HepG2 (cell line): Measurements from ENCODE around the gene OSM. TPM values are rescaled to one million over a fixed set of nuclear protein-coding genes. Genes with fewer than 3 reads are reported as not detected.

Experiments
- ATAC-seq: fragments of 200-7000 bp; cut with Tn5 transposase; 3 replicates; pipeline ENCODE4 v1.9.1; 2020; ENCODE audit warnings: mild to moderate bottlenecking, moderate library complexity
- BruUV-seq: library from RNA; stranded (reverse); fragments of 400-500 nt; replicated peaks from 2 replicates; lab custom pipeline; 2021; lab: Mats Ljungman, UMichigan
- CTCF ChIA-PET: fragments of 300-600 bp; formaldehyde crosslinking; extraction: SDS; loops from one replicate; lab custom pipeline; 2021; ENCODE audit warnings: low total read pairs, inconsistent platforms, low intra/inter-chr PET ratio; lab: Yijun Ruan, JAX
- POLR2A ChIA-PET: fragments of 350-600 bp; sonication (Branson Sonifier 250); formaldehyde crosslinking; loops from one replicate; lab custom pipeline; 2020; ENCODE audit warnings: antibody characterized with exemption, inconsistent platforms; lab: Yijun Ruan, JAX
- DNase-seq: peaks from one replicate; pipeline ENCODE4 v3.0.0-alpha.2; 2015; ENCODE audit warnings: low spot score
- FAIRE-seq: peaks from 3 replicates; lab custom pipeline; 2011; peaks lifted over from hg19 to GRCh38; lab: Jason Lieb, UNC
- H2AFZ ChIP-seq: one replicate; pipeline ENCODE4 v1.6.1; 2011; ENCODE audit warnings: low read length, inconsistent platforms
- H3K27ac ChIP-seq: fragments of 300-600 bp; 3 replicates; pipeline ENCODE4 v1.8.0; 2011; ENCODE audit warnings: mixed run types, mild to moderate bottlenecking, mixed read lengths, low read length, inconsistent platforms; ENCODE audit not compliant: insufficient read depth; ENCODE audit errors: extremely low read length
- H3K27me3 ChIP-seq, 2 experiments: fragments of 200-600 bp in 1 of 2; 2 replicates in 1 of 2; 3 replicates in 1 of 2; pipeline versions ENCODE4 v1.6.0 to v1.8.0; 2011; ENCODE audit warnings: low read length in 2 of 2, mild to moderate bottlenecking in 2 of 2, moderate library complexity in 2 of 2, inconsistent platforms in 1 of 2; ENCODE audit not compliant: insufficient read depth in 2 of 2, control insufficient read depth in 1 of 2
- H3K36me3 ChIP-seq, 2 experiments: fragments of 200-600 bp in 1 of 2; replicated peaks in 1 of 2; 2 replicates in 1 of 2; 3 replicates in 1 of 2; pipeline versions ENCODE4 v1.5.1 to v1.8.0; 2011; ENCODE audit warnings: low read length in 2 of 2, inconsistent platforms in 1 of 2; ENCODE audit not compliant: insufficient read depth in 2 of 2, control insufficient read depth in 1 of 2
- H3K4me1 ChIP-seq: 2 replicates; pipeline ENCODE4 v1.5.1; 2012; ENCODE audit warnings: low read length, inconsistent platforms; ENCODE audit not compliant: insufficient read depth
- H3K4me2 ChIP-seq: 2 replicates; pipeline ENCODE4 v1.6.0; 2011; ENCODE audit warnings: low read depth, low read length, inconsistent platforms
- H3K4me3 ChIP-seq, 3 experiments: fragments of 200-600 bp in 1 of 3; sonication (generic), shearing (Covaris generic) in 1 of 3; replicated peaks in 1 of 3; 2 replicates each; pipeline ENCODE4 v1.5.1; 2011 to 2016; ENCODE audit warnings: low read length in 3 of 3, inconsistent platforms in 2 of 3, low read depth in 2 of 3, mild to moderate bottlenecking in 2 of 3, control low read depth in 1 of 3, mixed read lengths in 1 of 3; ENCODE audit not compliant: insufficient read depth in 1 of 3
- H3K79me2 ChIP-seq: one replicate; pipeline ENCODE4 v1.6.1; 2011; ENCODE audit warnings: low read length, inconsistent platforms; ENCODE audit not compliant: insufficient read depth
- H3K9ac ChIP-seq: 2 replicates; pipeline ENCODE4 v1.6.0; 2011; ENCODE audit warnings: mild to moderate bottlenecking, low read depth, low read length, inconsistent platforms; ENCODE audit not compliant: insufficient read depth
- H3K9me3 ChIP-seq: 2 replicates; pipeline ENCODE4 v1.5.1; 2012; ENCODE audit warnings: mild to moderate bottlenecking, low read length
- H4K20me1 ChIP-seq: 2 replicates; pipeline ENCODE4 v1.6.0; 2011; ENCODE audit warnings: inconsistent platforms, mild to moderate bottlenecking, low read length, moderate library complexity; ENCODE audit not compliant: insufficient read depth
- ELF4 ChIP-seq: sonication (generic); formaldehyde crosslinking; IDR thresholded peaks from 2 replicates; pipeline ENCODE4 v1.5.0; 2020; ENCODE audit warnings: missing genetic modification reagents, mild to moderate bottlenecking, moderate library complexity, borderline replicate concordance
- HOXA3 ChIP-seq: sonication (generic); formaldehyde crosslinking; IDR thresholded peaks from 2 replicates; pipeline ENCODE4 v1.5.0; 2020; ENCODE audit warnings: missing genetic modification reagents
- MED8 ChIP-seq: sonication (generic); formaldehyde crosslinking; IDR thresholded peaks from 2 replicates; pipeline ENCODE4 v1.8.1; 2023; ENCODE audit warnings: mild to moderate bottlenecking, missing genetic modification reagents; ENCODE audit not compliant: insufficient replicate concordance
- NFKBIZ ChIP-seq: IDR thresholded peaks from 2 replicates; pipeline ENCODE4 v1.6.1; 2018; ENCODE audit warnings: missing genetic modification reagents, missing compliant biosample characterization
- RFX3 ChIP-seq: IDR thresholded peaks from 2 replicates; pipeline ENCODE4 v1.6.1; 2016; ENCODE audit warnings: missing biosample characterization, missing genetic modification reagents
- ZNF251 ChIP-seq: sonication (generic); formaldehyde crosslinking; IDR thresholded peaks from 2 replicates; pipeline ENCODE4 v1.9.0; 2021; ENCODE audit warnings: mild to moderate bottlenecking, missing genetic modification reagents
- ZNF274 ChIP-seq: sonication (generic); formaldehyde crosslinking; IDR thresholded peaks from 2 replicates; pipeline ENCODE4 v1.5.1; 2020; ENCODE audit warnings: mild to moderate bottlenecking, missing genetic modification reagents
- ZNF30 ChIP-seq: sonication (generic); formaldehyde crosslinking; IDR thresholded peaks from 2 replicates; pipeline ENCODE4 v1.5.0; 2020; ENCODE audit warnings: mild to moderate bottlenecking, missing genetic modification reagents
- ZNF501 ChIP-seq: sonication (generic); formaldehyde crosslinking; IDR thresholded peaks from 2 replicates; pipeline ENCODE4 v1.5.1; 2020; ENCODE audit warnings: mild to moderate bottlenecking, moderate library complexity, missing genetic modification reagents
- ZNF512 ChIP-seq: sonication (generic); formaldehyde crosslinking; IDR thresholded peaks from 2 replicates; pipeline ENCODE4 v1.4.0; 2020; ENCODE audit warnings: mild to moderate bottlenecking, missing genetic modification reagents
- ZNF557 ChIP-seq: sonication (generic); formaldehyde crosslinking; IDR thresholded peaks from 2 replicates; pipeline ENCODE4 v1.4.0; 2020; ENCODE audit warnings: missing genetic modification reagents
- ZNF766 ChIP-seq: sonication (generic); formaldehyde crosslinking; IDR thresholded peaks from 2 replicates; pipeline ENCODE4 v1.5.0; 2020; ENCODE audit warnings: missing genetic modification reagents, borderline replicate concordance
- WGBS: methylation state at CpG from one replicate; pipeline ENCODE4 v1.1.6; 2017; ENCODE audit warnings: low lambda C conversion rate; 5-methylcytosine and 5-hydroxymethylcytosine counted together
- in situ Hi-C: cut with HindIII; loops from 2 replicates; pipeline ENCODE4 v1.10.0; 2017; ENCODE audit warnings: low pct_unique_long_range_greater_than_20kb; ENCODE audit not compliant: extremely low pct_ligation_motif_present
- intact Hi-C: fragments of 100-400 bp; cut with micrococcal nuclease; formaldehyde crosslinking; loops from one replicate; pipeline ENCODE4 v1.10.0; 2022; ENCODE audit not compliant: unreplicated experiment
- polyA plus RNA-seq, 8 experiments: library from polyadenylated mRNA; depleted of rRNA in 3 of 8; stranded (reverse) in 7 of 8; unstranded in 1 of 8; fragments of >200 nt; fragmentation: Illumina TruSeq in 4 of 8; extraction: Trizol in 4 of 8; gene quantifications; 2 replicates each; pipeline versions ENCODE4 v1.2.1 to v1.2.3, GENCODE V29; 2011 to 2016; ENCODE audit warnings: low read depth in 4 of 8, missing spikeins in 1 of 8, mixed read lengths in 1 of 8; ENCODE audit not compliant: insufficient read depth in 1 of 8
- total RNA-seq, 5 experiments: library from RNA; depleted of rRNA; stranded (reverse); fragments of >200 nt; fragmentation: Illumina TruSeq; extraction: Trizol; gene quantifications; 2 replicates each; pipeline ENCODE4 v1.2.3, GENCODE V29; 2016; ENCODE audit warnings: low read depth in 1 of 5
- TF ChIP-seq, protein P1 (sequence below): sonication (generic); formaldehyde crosslinking; IDR thresholded peaks from 2 replicates; pipeline ENCODE4 v1.4.0; 2020; ENCODE audit warnings: missing genetic modification reagents, borderline replicate concordance

Gene OSM
- total and polyA plus RNA-seq, 2 of the 13 experiments (the other 11 are each of a cell fraction or from before 2014, with no cell fraction given), result not detected

DNA sequence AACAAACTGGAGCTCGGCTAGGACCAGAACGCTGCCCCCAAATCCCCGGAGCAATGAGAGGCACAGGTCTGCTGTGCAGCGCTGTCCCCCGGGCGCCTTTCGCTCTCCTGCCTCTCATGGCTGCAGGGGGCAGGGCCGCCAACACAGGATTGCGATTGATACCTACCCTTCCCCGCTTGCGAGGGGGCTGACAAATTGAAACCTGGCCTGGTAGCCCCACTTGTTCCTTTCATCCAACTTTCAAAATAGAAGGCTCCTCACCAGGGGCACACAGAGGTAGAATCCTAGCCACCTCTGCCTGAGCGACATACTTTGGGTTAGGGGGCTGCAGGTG, 23.3 kb upstream of the OSM start:
- Histone ChIP-seq H3K36me3 (peaks cover 6 to 8% of the 10 kb centered on the region in 2 experiments; a peak in 2 of 5 replicates), H3K27ac (no peak overlapping the region), H2AFZ (no peak overlapping the region), H3K4me1 (peaks cover 29% of the 10 kb centered on the region), H4K20me1 (no peaks in the 10 kb centered on the region), H3K27me3 (no peaks in the 10 kb centered on the region; a peak in 1 of 5 replicates), H3K4me2 (peak overlapping the region; percentile 94), H3K9ac (peak overlapping the region; percentile 24; the same call in 1 of the 2 replicates), H3K4me3 (peak overlapping the region; percentile 68 to 80 (median 72)), H3K9me3 (no peaks in the 10 kb centered on the region), H3K79me2 (no peaks in the 10 kb centered on the region)
- POLR2A ChIA-PET, result interaction anchor here (0.6 to 4.0 kb wide), 7 partner anchors 37 to 317 kb away, joined by 3 to 28 read pairs (median 4); partner anchors contain the start of genes CCDC157, RNF215, SF3A1 and TBC1D10A
- TF ChIP-seq ZNF251 (CRISPR knock-in tag) (no peak), NFKBIZ (CRISPR knock-in tag) (no peak)
- FAIRE-seq (no peak), ATAC-seq (peak; percentile 27), DNase-seq (no peak)
- intact Hi-C loops, result loop anchor here (2.0 kb wide), 1 partner anchor 37 kb away; the partner anchor contains the start of gene TBC1D10A
- WGBS, result 8% methylated on average over 8 of the region's 12 CpGs
- in situ Hi-C loops, result loop anchor here (5.0 kb wide), 1 partner anchor 97 kb away; the partner anchor contains the start of gene RNF215
- BruUV-seq, result no TSS peak
- CTCF ChIA-PET, result no interaction called here

DNA sequence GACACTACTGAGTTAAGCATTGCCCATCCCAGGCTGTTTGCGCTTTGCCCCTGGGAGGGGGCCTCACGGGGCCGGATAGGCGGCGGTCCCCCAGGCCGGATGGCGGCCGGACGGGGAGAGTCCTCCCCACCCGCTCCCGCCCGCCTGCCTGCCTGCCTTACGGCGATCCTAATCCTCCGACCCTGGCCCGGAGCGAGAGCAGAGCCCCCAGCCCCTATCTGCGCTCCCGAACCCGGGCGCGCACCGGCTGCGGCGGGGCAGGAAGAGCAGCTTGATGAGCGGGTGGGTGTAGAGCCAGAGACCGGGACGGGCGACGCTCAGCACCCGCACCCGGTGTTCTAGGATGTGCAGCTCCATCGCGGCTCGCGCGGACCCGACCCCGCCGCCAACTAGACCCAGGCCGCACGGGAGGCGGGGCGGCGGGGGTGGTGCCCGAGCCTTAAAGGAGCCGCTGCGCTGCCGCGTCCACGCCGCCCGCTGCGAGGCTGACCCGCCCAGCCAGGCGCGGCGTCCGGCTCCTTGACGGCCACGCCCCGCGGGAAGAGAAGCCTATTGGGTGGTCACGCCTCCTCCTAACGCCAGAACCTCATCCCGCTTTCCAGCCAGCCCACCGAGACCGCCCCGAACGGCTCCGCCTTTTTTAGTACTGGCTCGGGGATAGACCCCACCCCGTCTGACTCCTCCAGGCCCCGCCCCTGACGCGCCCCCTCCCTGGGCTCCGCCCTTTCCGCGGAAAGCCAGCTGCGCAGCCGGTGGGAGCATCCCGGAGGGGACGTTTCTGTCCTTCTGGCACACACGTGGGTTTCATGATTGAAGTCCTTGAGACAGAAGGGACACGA, 22.7 kb upstream of the OSM start, which contains the start of gene CASTOR1:
Gene CASTOR1, minus strand, starts transcription at position 365 of the 839 bp plus-strand sequence. Its CDS starts 8 bp downstream, at position 357.
- DNase-seq (peak; percentile 94), FAIRE-seq (peak; percentile 63), ATAC-seq (peak; percentile 78)
- 2% methylated on average over 24 of the region's 85 CpGs for WGBS
- in situ Hi-C loops (loop anchor here (5.0 kb wide), 1 partner anchor 98 kb away; the partner anchor contains the start of gene RNF215), intact Hi-C loops (loop anchor here (2.0 kb wide), 1 partner anchor 37 kb away; the partner anchor contains the start of gene TBC1D10A)
- peaks cover 29% of the 10 kb centered on the region for H3K4me1 ChIP-seq
- H3K4me3 ChIP-seq, result peak within 1 kb of the TSS; percentile 68 to 80 (median 72)
- POLR2A ChIA-PET, result interaction anchor here (0.5 to 4.0 kb wide), 8 partner anchors 38 to 318 kb away, joined by 3 to 28 read pairs (median 4); partner anchors contain the start of genes CCDC157, RNF215, SF3A1 and TBC1D10A
- CTCF ChIA-PET, result interaction anchor here (2.5 kb wide), 1 partner anchor 98 kb away, joined by 26 read pairs; the partner anchor contains the start of gene RNF215
- BruUV-seq, result TSS peak; percentile 45
- H3K4me2 ChIP-seq, result peak within 1 kb of the TSS; percentile 96
- no peak within 1 kb of the TSS for H3K27ac ChIP-seq
- H3K9ac ChIP-seq, result peak within 1 kb of the TSS; percentile 55
- peaks cover 6 to 8% of the 10 kb centered on the region in 2 experiments; a peak in 2 of 5 replicates for H3K36me3 ChIP-seq
- H2AFZ ChIP-seq, result no peak within 1 kb of the TSS
- H3K27me3 ChIP-seq, result no peaks in the 10 kb centered on the region; a peak in 1 of 5 replicates
- H3K79me2 ChIP-seq, result no peaks in the 10 kb centered on the region
- H4K20me1 ChIP-seq, result no peaks in the 10 kb centered on the region
- no peaks in the 10 kb centered on the region for H3K9me3 ChIP-seq
- TF ChIP-seq MED8 (CRISPR knock-in tag) (no peak), RFX3 (CRISPR knock-in tag) (no peak), ZNF30 (CRISPR knock-in tag) (no peak), ZNF274 (CRISPR knock-in tag) (no peak), ZNF557 (CRISPR knock-in tag) (no peak), ZNF501 (CRISPR knock-in tag) (no peak), HOXA3 (CRISPR knock-in tag) (no peak; the same call in none of the 2 replicates), ELF4 (CRISPR knock-in tag) (no peak), ZNF766 (CRISPR knock-in tag) (no peak), ZNF512 (CRISPR knock-in tag) (no peak)
- TF ChIP-seq, protein P1, sequence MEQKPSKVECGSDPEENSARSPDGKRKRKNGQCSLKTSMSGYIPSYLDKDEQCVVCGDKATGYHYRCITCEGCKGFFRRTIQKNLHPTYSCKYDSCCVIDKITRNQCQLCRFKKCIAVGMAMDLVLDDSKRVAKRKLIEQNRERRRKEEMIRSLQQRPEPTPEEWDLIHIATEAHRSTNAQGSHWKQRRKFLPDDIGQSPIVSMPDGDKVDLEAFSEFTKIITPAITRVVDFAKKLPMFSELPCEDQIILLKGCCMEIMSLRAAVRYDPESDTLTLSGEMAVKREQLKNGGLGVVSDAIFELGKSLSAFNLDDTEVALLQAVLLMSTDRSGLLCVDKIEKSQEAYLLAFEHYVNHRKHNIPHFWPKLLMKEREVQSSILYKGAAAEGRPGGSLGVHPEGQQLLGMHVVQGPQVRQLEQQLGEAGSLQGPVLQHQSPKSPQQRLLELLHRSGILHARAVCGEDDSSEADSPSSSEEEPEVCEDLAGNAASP (CRISPR knock-in tag), result 0 out of 2 replicates have a peak, but pooled peaks have one; percentile 24
